K562 (cell line): ENCODE measurements around the gene DYRK1A. TPM values are rescaled to one million over a fixed set of nuclear protein-coding genes. Genes with fewer than 3 reads are reported as not detected.

Experiments used
- GATA2 ChIP-seq: sonication (generic); formaldehyde crosslinking; IDR thresholded peaks from 2 replicates; pipeline ENCODE4 v1.4.0; 2020; ENCODE audit warnings: mild to moderate bottlenecking, missing genetic modification reagents
- HCFC1 ChIP-seq: IDR thresholded peaks from 2 replicates; pipeline ENCODE4 v1.6.1; 2012; ENCODE audit warnings: low read depth, low read length, improper control_type of control experiment
- HNRNPLL ChIP-seq: fragments of 200-400 bp; formaldehyde crosslinking; IDR thresholded peaks from 2 replicates; pipeline ENCODE4 v1.6.1; 2017; ENCODE audit warnings: low read length, low read depth, mild to moderate bottlenecking; ENCODE audit not compliant: poor library complexity, severe bottlenecking
- KLF16 ChIP-seq: IDR thresholded peaks from 2 replicates; pipeline ENCODE4 v1.6.1; 2016; ENCODE audit warnings: antibody characterized with exemption
- NFIC ChIP-seq: fragments of 450-650 bp; IDR thresholded peaks from 2 replicates; pipeline ENCODE4 v1.6.1; 2017; ENCODE audit warnings: mild to moderate bottlenecking, inconsistent platforms
- NONO ChIP-seq, 2 experiments: fragments of 200-400 bp in 1 of 2; fragments of 450-650 bp in 1 of 2; formaldehyde crosslinking in 1 of 2; IDR thresholded peaks; 2 replicates each; pipeline ENCODE4 v1.6.1; 2017; ENCODE audit warnings: low read depth in 2 of 2, mild to moderate bottlenecking in 2 of 2, moderate library complexity in 2 of 2, low read length in 1 of 2
- PHB ChIP-seq: fragments of 250-450 bp; sonication (Bioruptor Pico); IDR thresholded peaks from 2 replicates; pipeline ENCODE4 v1.5.0; 2021
- PTTG1 ChIP-seq: fragments of 450-650 bp; IDR thresholded peaks from 2 replicates; pipeline ENCODE4 v1.6.1; 2016; ENCODE audit warnings: low read depth, mild to moderate bottlenecking, missing genetic modification characterization, missing compliant biosample characterization
- PYGO2 ChIP-seq: fragments of 450-650 bp; IDR thresholded peaks from 2 replicates; pipeline ENCODE4 v1.6.1; 2016; ENCODE audit warnings: mild to moderate bottlenecking, missing genetic modification characterization, moderate library complexity, missing compliant biosample characterization
- SMC3 ChIP-seq: conservative IDR thresholded peaks from 2 replicates; pipeline ENCODE4 v1.6.1; 2011; ENCODE audit warnings: low read depth, low read length, improper control_type of control experiment; ENCODE audit not compliant: insufficient read depth
- SRF ChIP-seq, 2 experiments: fragments of 250-450, 450-650 bp in 1 of 2; sonication (Bioruptor Pico) in 1 of 2; sonication (generic) in 1 of 2; formaldehyde crosslinking; IDR thresholded peaks; 2 replicates each; pipeline versions ENCODE4 v1.5.0 to v1.5.1; 2020 to 2022; ENCODE audit warnings: mild to moderate bottlenecking in 1 of 2, missing genetic modification reagents in 1 of 2
- TEAD2 ChIP-seq: fragments of 450-650 bp; IDR thresholded peaks from 2 replicates; pipeline ENCODE4 v1.6.1; 2016; ENCODE audit warnings: missing genetic modification characterization, control low read depth, missing compliant biosample characterization
- ZBTB17 ChIP-seq: fragments of 450-650 bp; formaldehyde crosslinking; IDR thresholded peaks from 2 replicates; pipeline ENCODE4 v1.4.0; 2020; ENCODE audit warnings: mild to moderate bottlenecking
- ZBTB5 ChIP-seq: fragments of 450-650 bp; IDR thresholded peaks from 2 replicates; pipeline ENCODE4 v1.6.1; 2017; ENCODE audit warnings: antibody characterized with exemption
- ZNF217 ChIP-seq: sonication (generic); formaldehyde crosslinking; IDR thresholded peaks from 2 replicates; pipeline ENCODE4 v1.8.0; 2022; ENCODE audit warnings: mild to moderate bottlenecking, missing genetic modification reagents
- ZNF431 ChIP-seq: sonication (generic); formaldehyde crosslinking; IDR thresholded peaks from 2 replicates; pipeline ENCODE4 v1.8.0; 2022; ENCODE audit warnings: mild to moderate bottlenecking, missing genetic modification reagents
- polyA plus RNA-seq, 8 experiments: library from polyadenylated mRNA; depleted of rRNA in 4 of 8; stranded (reverse) in 5 of 8; unstranded in 3 of 8; fragments of >200 nt; fragmentation: Nextera tagmentation in 2 of 8; fragmentation: Illumina TruSeq in 1 of 8; extraction: Ambion mirVana in 2 of 8; extraction: Trizol in 1 of 8; gene quantifications; 2 replicates each; pipeline versions ENCODE4 v1.2.1 to v1.2.3, GENCODE V29; 2011 to 2014; ENCODE audit warnings: inconsistent platforms in 1 of 8, missing spikeins in 1 of 8
- total RNA-seq, 7 experiments: library from RNA; depleted of rRNA in 6 of 7; stranded (reverse); fragments of >200 nt in 6 of 7; fragmentation: Illumina TruSeq in 2 of 7; extraction: Trizol in 2 of 7; gene quantifications; 2 replicates each; pipeline versions ENCODE4 v1.2.1 to v1.2.3, GENCODE V29; 2011 to 2021; ENCODE audit warnings: low replicate concordance in 1 of 7
- TF ChIP-seq, protein P1 (sequence below): fragments of 450-650 bp; formaldehyde crosslinking; IDR thresholded peaks from 2 replicates; pipeline ENCODE4 v1.4.0; 2022; ENCODE audit warnings: missing genetic modification characterization
- TF ChIP-seq, protein P2 (sequence below): fragments of 450-650 bp; IDR thresholded peaks from 2 replicates; pipeline ENCODE4 v1.6.1; 2016; ENCODE audit warnings: low read depth

Gene DYRK1A
- total and polyA plus RNA-seq, 9 of the 15 experiments (the other 6 are each of a cell fraction or from before 2014, with no cell fraction given) = 3.7 to 64.8 (median 42.3) TPM

- TF ChIP-seq, protein P1, sequence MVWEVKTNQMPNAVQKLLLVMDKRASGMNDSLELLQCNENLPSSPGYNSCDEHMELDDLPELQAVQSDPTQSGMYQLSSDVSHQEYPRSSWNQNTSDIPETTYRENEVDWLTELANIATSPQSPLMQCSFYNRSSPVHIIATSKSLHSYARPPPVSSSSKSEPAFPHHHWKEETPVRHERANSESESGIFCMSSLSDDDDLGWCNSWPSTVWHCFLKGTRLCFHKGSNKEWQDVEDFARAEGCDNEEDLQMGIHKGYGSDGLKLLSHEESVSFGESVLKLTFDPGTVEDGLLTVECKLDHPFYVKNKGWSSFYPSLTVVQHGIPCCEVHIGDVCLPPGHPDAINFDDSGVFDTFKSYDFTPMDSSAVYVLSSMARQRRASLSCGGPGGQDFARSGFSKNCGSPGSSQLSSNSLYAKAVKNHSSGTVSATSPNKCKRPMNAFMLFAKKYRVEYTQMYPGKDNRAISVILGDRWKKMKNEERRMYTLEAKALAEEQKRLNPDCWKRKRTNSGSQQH (CRISPR knock-in tag) = no peak
- TF ChIP-seq TEAD2 (tag) (no peak), NONO (IDR thresholded peaks at IDR 0.05; ENCODE audit: low read depth in 2 of 2, low read length in 1 of 2) (no peak), PHB (CRISPR knock-in tag) (no peak), ZNF217 (CRISPR knock-in tag) (no peak), HNRNPLL (no peak), HCFC1 (no peak), ZBTB17 (CRISPR knock-in tag) (no peak), ZBTB5 (no peak), NFIC (peak; percentile 29; the same call in 1 of the 2 replicates), PTTG1 (no peak), KLF16 (no peak), ZNF431 (CRISPR knock-in tag) (no peak), SRF (CRISPR knock-in tag; IDR thresholded peaks at IDR 0.05) (peak in 1 of 2 experiments; percentile 72; a peak in 1 of 4 replicates), GATA2 (CRISPR knock-in tag) (peak; percentile 39; the same call in 1 of the 2 replicates), PYGO2 (tag) (no peak), SMC3 (no peak)
- TF ChIP-seq, protein P2, sequence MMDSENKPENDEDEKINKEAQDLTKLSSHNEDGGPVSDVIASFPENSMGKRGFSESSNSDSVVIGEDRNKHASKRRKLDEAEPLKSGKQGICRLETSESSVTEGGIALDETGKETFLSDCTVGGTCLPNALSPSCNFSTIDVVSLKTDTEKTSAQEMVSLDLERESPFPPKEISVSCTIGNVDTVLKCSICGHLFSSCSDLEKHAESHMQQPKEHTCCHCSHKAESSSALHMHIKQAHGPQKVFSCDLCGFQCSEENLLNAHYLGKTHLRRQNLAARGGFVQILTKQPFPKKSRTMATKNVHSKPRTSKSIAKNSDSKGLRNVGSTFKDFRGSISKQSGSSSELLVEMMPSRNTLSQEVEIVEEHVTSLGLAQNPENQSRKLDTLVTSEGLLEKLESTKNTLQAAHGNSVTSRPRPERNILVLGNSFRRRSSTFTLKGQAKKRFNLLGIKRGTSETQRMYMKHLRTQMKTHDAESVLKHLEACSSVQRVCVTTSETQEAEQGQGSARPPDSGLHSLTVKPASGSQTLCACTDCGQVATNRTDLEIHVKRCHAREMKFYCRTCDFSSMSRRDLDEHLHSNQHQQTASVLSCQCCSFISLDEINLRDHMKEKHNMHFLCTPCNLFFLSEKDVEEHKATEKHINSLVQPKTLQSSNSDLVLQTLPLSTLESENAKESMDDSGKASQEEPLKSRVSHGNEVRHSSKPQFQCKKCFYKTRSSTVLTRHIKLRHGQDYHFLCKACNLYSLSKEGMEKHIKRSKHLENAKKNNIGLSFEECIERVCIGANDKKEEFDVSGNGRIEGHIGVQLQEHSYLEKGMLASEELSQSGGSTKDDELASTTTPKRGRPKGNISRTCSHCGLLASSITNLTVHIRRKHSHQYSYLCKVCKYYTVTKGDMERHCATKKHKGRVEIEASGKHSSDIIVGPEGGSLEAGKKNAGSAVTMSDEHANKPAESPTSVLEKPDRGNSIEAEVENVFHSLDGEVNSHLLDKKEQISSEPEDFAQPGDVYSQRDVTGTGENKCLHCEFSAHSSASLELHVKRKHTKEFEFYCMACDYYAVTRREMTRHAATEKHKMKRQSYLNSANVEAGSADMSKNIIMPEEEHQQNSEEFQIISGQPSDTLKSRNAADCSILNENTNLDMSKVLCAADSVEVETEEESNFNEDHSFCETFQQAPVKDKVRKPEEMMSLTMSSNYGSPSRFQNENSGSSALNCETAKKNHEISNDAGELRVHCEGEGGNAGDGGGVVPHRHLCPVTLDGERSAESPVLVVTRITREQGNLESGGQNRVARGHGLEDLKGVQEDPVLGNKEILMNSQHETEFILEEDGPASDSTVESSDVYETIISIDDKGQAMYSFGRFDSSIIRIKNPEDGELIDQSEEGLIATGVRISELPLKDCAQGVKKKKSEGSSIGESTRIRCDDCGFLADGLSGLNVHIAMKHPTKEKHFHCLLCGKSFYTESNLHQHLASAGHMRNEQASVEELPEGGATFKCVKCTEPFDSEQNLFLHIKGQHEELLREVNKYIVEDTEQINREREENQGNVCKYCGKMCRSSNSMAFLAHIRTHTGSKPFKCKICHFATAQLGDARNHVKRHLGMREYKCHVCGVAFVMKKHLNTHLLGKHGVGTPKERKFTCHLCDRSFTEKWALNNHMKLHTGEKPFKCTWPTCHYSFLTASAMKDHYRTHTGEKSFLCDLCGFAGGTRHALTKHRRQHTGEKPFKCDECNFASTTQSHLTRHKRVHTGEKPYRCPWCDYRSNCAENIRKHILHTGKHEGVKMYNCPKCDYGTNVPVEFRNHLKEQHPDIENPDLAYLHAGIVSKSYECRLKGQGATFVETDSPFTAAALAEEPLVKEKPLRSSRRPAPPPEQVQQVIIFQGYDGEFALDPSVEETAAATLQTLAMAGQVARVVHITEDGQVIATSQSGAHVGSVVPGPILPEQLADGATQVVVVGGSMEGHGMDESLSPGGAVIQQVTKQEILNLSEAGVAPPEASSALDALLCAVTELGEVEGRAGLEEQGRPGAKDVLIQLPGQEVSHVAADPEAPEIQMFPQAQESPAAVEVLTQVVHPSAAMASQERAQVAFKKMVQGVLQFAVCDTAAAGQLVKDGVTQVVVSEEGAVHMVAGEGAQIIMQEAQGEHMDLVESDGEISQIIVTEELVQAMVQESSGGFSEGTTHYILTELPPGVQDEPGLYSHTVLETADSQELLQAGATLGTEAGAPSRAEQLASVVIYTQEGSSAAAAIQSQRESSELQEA = no peak
These were observed 189.2 kb downstream of the DYRK1A start (continued) for GRCh38 chr21:37555672-37556261.
